H9 (cell line): ENCODE measurements around the gene STARD3NL. TPM values are rescaled to one million over a fixed set of nuclear protein-coding genes. Genes with fewer than 3 reads are reported as not detected.

Experiments used
- DNase-seq: peaks from one replicate; pipeline ENCODE4 v3.0.0-alpha.2; 2017
- H2AFZ ChIP-seq: one replicate; pipeline ENCODE4 v1.6.1; 2013; ENCODE audit warnings: mild to moderate bottlenecking, low read length, control low read depth, moderate library complexity
- H2AK5ac ChIP-seq: 2 replicates; pipeline ENCODE4 v1.6.1; 2013; ENCODE audit warnings: low read length, control low read depth, mixed read lengths; ENCODE audit not compliant: insufficient read length
- H2BK120ac ChIP-seq: one replicate; pipeline ENCODE4 v1.6.1; 2013; ENCODE audit warnings: low read depth, mild to moderate bottlenecking, low read length, control low read depth, inconsistent platforms; ENCODE audit not compliant: poor library complexity, severe bottlenecking
- H2BK12ac ChIP-seq: 2 replicates; pipeline ENCODE4 v1.6.1; 2013; ENCODE audit warnings: low read length, control low read depth, mixed read lengths, low read depth; ENCODE audit not compliant: insufficient read length
- H2BK15ac ChIP-seq: 2 replicates; pipeline ENCODE4 v1.6.1; 2013; ENCODE audit warnings: low read depth, low read length, control low read depth
- H2BK20ac ChIP-seq: one replicate; pipeline ENCODE4 v1.6.1; 2013; ENCODE audit warnings: low read depth, mild to moderate bottlenecking, low read length, control low read depth, inconsistent platforms; ENCODE audit not compliant: poor library complexity, severe bottlenecking
- H2BK5ac ChIP-seq: 2 replicates; pipeline ENCODE4 v1.6.1; 2013; ENCODE audit warnings: low read length, control low read depth, mixed read lengths; ENCODE audit not compliant: insufficient read length
- H3K14ac ChIP-seq: 2 replicates; pipeline ENCODE4 v1.6.1; 2013; ENCODE audit warnings: low read length, control low read depth; ENCODE audit not compliant: insufficient read depth
- H3K18ac ChIP-seq: 2 replicates; pipeline ENCODE4 v1.6.1; 2013; ENCODE audit warnings: low read depth, mild to moderate bottlenecking, mixed read lengths, low read length, control low read depth; ENCODE audit not compliant: insufficient read length
- H3K23ac ChIP-seq: 2 replicates; pipeline ENCODE4 v1.6.1; 2013; ENCODE audit warnings: low read length, control low read depth, mixed read lengths, low read depth; ENCODE audit not compliant: insufficient read length
- H3K23me2 ChIP-seq: 2 replicates; pipeline ENCODE4 v1.6.1; 2013; ENCODE audit warnings: low read depth, mild to moderate bottlenecking, mixed read lengths, low read length, control low read depth; ENCODE audit not compliant: insufficient read length, poor library complexity, severe bottlenecking
- H3K27ac ChIP-seq: 2 replicates; pipeline ENCODE4 v1.5.1; 2013; ENCODE audit warnings: low read length, control low read depth, mixed read lengths, low read depth; ENCODE audit not compliant: insufficient read length
- H3K27me3 ChIP-seq: 2 replicates; pipeline ENCODE4 v1.6.1; 2013; ENCODE audit warnings: low read length, control low read depth, inconsistent platforms; ENCODE audit not compliant: insufficient read depth
- H3K4ac ChIP-seq: 2 replicates; pipeline ENCODE4 v1.6.1; 2013; ENCODE audit warnings: low read depth, mild to moderate bottlenecking, control low read depth, inconsistent platforms, low read length, moderate library complexity
- H3K4me1 ChIP-seq: 2 replicates; pipeline ENCODE4 v1.6.1; 2013; ENCODE audit warnings: low read length, control low read depth, inconsistent platforms; ENCODE audit not compliant: insufficient read depth
- H3K4me2 ChIP-seq: 2 replicates; pipeline ENCODE4 v1.6.1; 2013; ENCODE audit warnings: low read length, control low read depth, mixed read lengths; ENCODE audit not compliant: insufficient read length, insufficient read depth
- H3K56ac ChIP-seq: 2 replicates; pipeline ENCODE4 v1.6.1; 2013; ENCODE audit warnings: low read depth, mild to moderate bottlenecking, mixed read lengths, low read length, control low read depth; ENCODE audit not compliant: insufficient read length
- H3K79me1 ChIP-seq: 2 replicates; pipeline ENCODE4 v1.6.1; 2013; ENCODE audit warnings: low read depth, mild to moderate bottlenecking, moderate library complexity, low read length, control low read depth, inconsistent platforms; ENCODE audit not compliant: insufficient read depth, poor library complexity, severe bottlenecking
- H3K79me2 ChIP-seq: 2 replicates; pipeline ENCODE4 v1.6.1; 2013; ENCODE audit warnings: low read length, control low read depth, inconsistent platforms; ENCODE audit not compliant: insufficient read depth
- H3K9ac ChIP-seq: 2 replicates; pipeline ENCODE4 v1.6.1; 2013; ENCODE audit warnings: low read length, control low read depth, mixed read lengths; ENCODE audit not compliant: insufficient read length; ENCODE audit errors: extremely low read depth
- H3K9me3 ChIP-seq: one replicate; pipeline ENCODE4 v1.6.1; 2013; ENCODE audit warnings: low read depth, low read length, inconsistent platforms; ENCODE audit not compliant: control insufficient read depth
- H3T11ph ChIP-seq: one replicate; pipeline ENCODE4 v1.6.1; 2013; ENCODE audit warnings: mild to moderate bottlenecking, low read length, control low read depth, inconsistent platforms
- H4K20me1 ChIP-seq: one replicate; pipeline ENCODE4 v1.6.1; 2013; ENCODE audit not compliant: control insufficient read depth, insufficient read length, insufficient read depth
- H4K5ac ChIP-seq: 2 replicates; pipeline ENCODE4 v1.6.1; 2013; ENCODE audit warnings: low read depth, mild to moderate bottlenecking, mixed read lengths, low read length, control low read depth; ENCODE audit not compliant: insufficient read length
- H4K8ac ChIP-seq: replicated peaks from 2 replicates; pipeline ENCODE4 v1.6.1; 2013; ENCODE audit warnings: low read length, control low read depth, mixed read lengths, low read depth; ENCODE audit not compliant: insufficient read length
- H4K91ac ChIP-seq: 2 replicates; pipeline ENCODE4 v1.6.1; 2013; ENCODE audit warnings: low read depth, mild to moderate bottlenecking, moderate library complexity, mixed read lengths, low read length, control low read depth; ENCODE audit not compliant: insufficient read length
- H3K27ac Mint-ChIP-seq, 3 experiments: 2 replicates in 2 of 3; 3 replicates in 1 of 3; pipeline ENCODE4 v1.8.0; 2020 to 2021; ENCODE audit warnings: mixed read lengths in 3 of 3, mild to moderate bottlenecking in 1 of 3, moderate library complexity in 1 of 3
- H3K27me3 Mint-ChIP-seq: 2 replicates; pipeline ENCODE4 v1.8.0; 2021; ENCODE audit warnings: low read depth, mild to moderate bottlenecking, moderate library complexity, mixed read lengths
- H3K36me3 Mint-ChIP-seq, 3 experiments: 2 replicates in 2 of 3; 3 replicates in 1 of 3; pipeline ENCODE4 v1.8.0; 2020 to 2021; ENCODE audit warnings: low read depth in 3 of 3, mixed read lengths in 3 of 3; ENCODE audit not compliant: insufficient read depth in 1 of 3
- H3K4me1 Mint-ChIP-seq, 2 experiments: 2 replicates each; pipeline ENCODE4 v1.8.0; 2020; ENCODE audit warnings: mixed read lengths in 2 of 2
- H3K4me3 Mint-ChIP-seq, 2 experiments: 2 replicates in 1 of 2; 3 replicates in 1 of 2; pipeline ENCODE4 v1.8.0; 2020 to 2021; ENCODE audit warnings: mild to moderate bottlenecking in 2 of 2, mixed read lengths in 2 of 2, moderate library complexity in 1 of 2
- H3K9me3 Mint-ChIP-seq, 2 experiments: 2 replicates in 1 of 2; 3 replicates in 1 of 2; pipeline ENCODE4 v1.8.0; 2020; ENCODE audit warnings: mild to moderate bottlenecking in 2 of 2, mixed read lengths in 2 of 2, moderate library complexity in 1 of 2
- CTCF ChIP-seq: fragments of 200-600 bp; sonication (generic); conservative IDR thresholded peaks from 3 replicates; pipeline ENCODE4 v1.8.0; 2021; ENCODE audit warnings: antibody characterized with exemption, mild to moderate bottlenecking
- WGBS: extraction: QIAGEN DNeasy Blood & Tissue Kit; methylation state at CpG from one replicate; pipeline ENCODE4 v1.1.7; 2013; ENCODE audit warnings: missing lambda C conversion rate, low lambda C conversion rate, mixed read lengths; ENCODE audit not compliant: insufficient read length; ENCODE audit errors: extremely low coverage; 5-methylcytosine and 5-hydroxymethylcytosine counted together
- total RNA-seq: library from RNA; stranded (reverse); gene quantifications from 2 replicates; pipeline ENCODE4 v1.2.1, GENCODE V29; 2021

STARD3NL gene
- total RNA-seq, 1 experiment from 2014 or later, result 36.5 TPM

- Mint-ChIP-seq H3K27me3 (no peaks in the 10 kb centered on the region), H3K36me3 (no peaks in the 10 kb centered on the region), H3K9me3 (no peaks in the 10 kb centered on the region), H3K4me1 (peaks cover 4 to 11% of the 10 kb centered on the region in 2 experiments; a peak in 3 of 4 replicates), H3K27ac (no peak within 1 kb of the TSS), H3K4me3 (no peak within 1 kb of the TSS)
- no peak for TF ChIP-seq CTCF
- no peaks in the 10 kb centered on the region; the same call in 1 of the 2 replicates for H3K4me1 ChIP-seq
- no CpG with 5 or more reads among the region's 2 CpGs for WGBS
- no peak within 1 kb of the TSS for H3K27ac ChIP-seq
- H2BK5ac ChIP-seq, result no peak within 1 kb of the TSS
- no peaks in the 10 kb centered on the region for H3K9me3 ChIP-seq
- no peaks in the 10 kb centered on the region for H3K79me1 ChIP-seq
- H4K8ac ChIP-seq, result no peak within 1 kb of the TSS
- H2BK15ac ChIP-seq, result no peak within 1 kb of the TSS
- H3K4me2 ChIP-seq, result no peak within 1 kb of the TSS
- H3K18ac ChIP-seq, result no peak within 1 kb of the TSS
- H3K79me2 ChIP-seq, result no peaks in the 10 kb centered on the region
- H3K23ac ChIP-seq, result no peak within 1 kb of the TSS
- no peak within 1 kb of the TSS for H4K91ac ChIP-seq
- no peak within 1 kb of the TSS for H3T11ph ChIP-seq
- H2AK5ac ChIP-seq, result no peak within 1 kb of the TSS
- H3K14ac ChIP-seq, result no peak within 1 kb of the TSS
- H4K5ac ChIP-seq, result no peak within 1 kb of the TSS
- DNase-seq, result no peak
- H3K56ac ChIP-seq, result no peak within 1 kb of the TSS
- no peak within 1 kb of the TSS for H3K9ac ChIP-seq
- no peaks in the 10 kb centered on the region for H4K20me1 ChIP-seq
- no peak within 1 kb of the TSS for H3K4ac ChIP-seq
- no peaks in the 10 kb centered on the region for H3K27me3 ChIP-seq
- no peak within 1 kb of the TSS for H2BK20ac ChIP-seq
- H3K23me2 ChIP-seq, result no peaks in the 10 kb centered on the region
- no peak within 1 kb of the TSS for H2AFZ ChIP-seq
- no peak within 1 kb of the TSS for H2BK120ac ChIP-seq
- no peak within 1 kb of the TSS for H2BK12ac ChIP-seq
Observed at GRCh38 chr7:38273286-38273995, 95.4 kb downstream of the STARD3NL start, which contains the start of gene TARP. Gene TARP (minus strand): TSS chr7:38273636.
